SIG-M5 treated with dmso at 0.1 percent for 504 hours (cell line): ENCODE data around the gene SCARF2.
"Not testable (repeated sequence)": the region's sequence is repeated elsewhere in the genome, so short reads cannot be mapped to it uniquely, and the experiment has no call there.

Experiments used
- DNase-seq: peaks from one replicate; lab custom pipeline; 2025; ENCODE audit not compliant: unreplicated experiment; lab: John Stamatoyannopoulos, UW

Gene SCARF2

GRCh38 chr22:20437613-20438426 is at the start of gene SCARF2:
TSS of gene SCARF2 (minus strand) at chr22:20437825. CDS start at chr22:20437754, 71 bp downstream.
- no peak for DNase-seq

- no peak for DNase-seq
Observed at GRCh38 chr22:20486229-20486628, 48.6 kb upstream of the SCARF2 start.

GRCh38 chr22:20484948-20485683 is 47.5 kb upstream of the SCARF2 start:
- DNase-seq = no peak

GRCh38 chr22:20483771-20484170 is 46.1 kb upstream of the SCARF2 start:
- DNase-seq = no peak

DNA sequence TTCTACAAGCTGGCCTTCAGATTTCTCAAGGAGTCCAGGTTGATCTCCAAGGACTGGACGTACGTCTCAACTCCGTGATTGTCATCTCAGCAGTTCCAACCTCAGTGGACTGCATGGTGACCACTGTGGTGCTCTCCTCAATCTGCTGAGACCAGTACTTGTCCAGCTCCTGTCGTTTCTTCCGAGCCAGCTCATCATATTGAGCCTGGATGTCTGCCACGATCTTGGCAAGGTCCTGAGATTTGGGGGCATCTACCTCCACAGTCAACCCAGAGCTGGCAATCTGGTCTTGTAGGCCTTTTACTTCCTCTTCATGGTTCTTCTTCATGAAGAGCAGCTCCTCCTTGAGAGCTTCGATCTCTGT is 45.5 kb upstream of the SCARF2 start:
- not testable (repeated sequence) for DNase-seq

DNA sequence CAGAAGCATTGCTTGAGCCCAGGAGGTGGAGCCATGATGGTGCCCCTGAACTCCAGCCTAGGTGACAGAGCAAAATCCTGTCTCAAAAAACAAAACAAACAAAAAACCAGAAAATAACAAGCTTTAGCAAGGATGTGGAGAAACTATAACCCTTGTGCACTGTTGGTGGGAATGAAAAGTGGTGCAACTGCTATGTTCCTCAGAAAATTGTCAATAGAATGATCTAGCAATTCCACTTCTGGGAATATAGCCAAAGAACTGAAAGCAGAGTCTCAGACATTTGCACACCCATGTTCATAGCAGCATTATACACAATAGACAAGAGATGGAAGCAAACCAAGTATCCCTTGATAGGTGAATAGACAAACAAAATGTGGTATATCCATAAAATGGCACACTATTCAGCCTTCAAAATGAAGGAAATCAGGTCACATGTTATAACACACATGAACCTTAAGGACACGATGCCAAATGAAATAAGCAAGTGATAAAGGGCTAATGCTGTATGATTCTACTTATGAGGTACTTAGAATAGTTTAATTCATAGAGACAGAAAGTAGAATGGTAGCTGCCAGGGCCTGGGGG is 42.1 kb upstream of the SCARF2 start:
- DNase-seq = no peak

GRCh38 chr22:20478059-20478458 is 40.4 kb upstream of the SCARF2 start:
- not testable (repeated sequence) for DNase-seq

GRCh38 chr22:20475569-20475968 is 37.9 kb upstream of the SCARF2 start:
- DNase-seq = not testable (repeated sequence)

DNA sequence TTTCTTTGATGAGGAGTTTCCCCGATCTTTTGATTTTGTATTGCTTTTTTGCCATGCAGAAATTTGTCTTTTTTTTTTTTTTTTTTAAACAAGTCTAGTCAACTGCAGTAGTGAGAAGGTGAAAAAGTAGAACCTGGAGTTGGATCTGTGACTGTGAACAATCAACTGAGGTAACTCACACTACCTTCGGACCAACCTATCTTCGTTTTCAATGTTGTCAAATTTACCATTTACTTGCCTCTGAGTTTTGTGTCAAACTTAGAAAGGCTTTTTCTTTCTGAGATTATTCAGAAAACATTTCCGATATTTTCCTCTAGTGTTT is 37.5 kb upstream of the SCARF2 start:
- no peak for DNase-seq

- DNase-seq = no peak
Observed at GRCh38 chr22:20472629-20473442, 35.2 kb upstream of the SCARF2 start.

DNA sequence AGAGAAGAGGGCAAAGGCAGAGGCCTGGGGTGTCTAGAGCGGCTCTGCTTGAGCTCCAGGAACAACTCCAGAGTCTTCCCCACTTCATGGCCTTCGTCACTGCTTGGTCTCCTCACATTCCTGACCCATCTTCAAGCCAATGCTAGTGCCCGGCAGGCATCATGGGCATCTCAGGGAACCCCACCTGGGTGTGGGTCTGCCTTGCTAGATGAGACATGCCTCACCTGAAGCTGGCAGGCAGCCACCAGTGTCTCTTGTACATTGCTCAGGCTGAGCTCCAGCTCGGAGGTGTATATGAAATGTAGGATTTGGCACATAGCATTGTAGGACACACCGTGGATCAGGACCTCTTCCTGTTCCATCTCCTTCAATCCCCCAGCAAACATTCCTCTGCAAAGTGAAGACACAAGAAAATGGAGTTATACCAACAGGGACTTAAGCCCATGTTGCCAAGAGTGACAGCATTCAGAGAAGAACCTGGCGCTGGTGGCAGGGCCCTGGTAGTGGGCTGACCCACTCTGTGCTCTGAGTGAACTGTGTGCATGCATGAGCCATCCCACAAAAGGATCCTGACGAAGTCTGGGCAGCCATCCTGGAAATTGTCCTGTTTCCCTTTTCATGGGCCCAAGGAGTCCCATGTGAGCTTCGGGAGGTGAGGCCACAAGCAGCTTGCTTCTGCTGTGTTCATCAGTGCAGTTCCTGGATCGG is 33.7 kb upstream of the SCARF2 start:
- no peak for DNase-seq

DNA sequence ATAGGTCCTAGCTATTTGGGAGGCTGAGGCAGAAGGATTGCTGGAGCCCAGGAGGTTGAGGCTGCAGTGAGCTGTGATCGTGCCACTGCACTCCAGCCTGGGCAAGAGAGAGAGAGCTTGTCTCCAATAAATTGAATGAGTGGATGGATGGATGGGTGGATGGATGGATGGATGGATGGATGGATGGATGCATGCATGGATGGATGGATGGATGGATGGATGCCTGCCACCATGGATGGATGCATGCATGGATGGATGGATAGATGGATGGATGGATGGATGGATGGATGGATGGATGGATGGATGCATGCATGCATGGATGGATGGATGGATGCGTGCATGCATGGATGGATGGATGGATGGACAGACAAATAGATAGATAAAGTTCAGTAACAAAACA is 32.9 kb upstream of the SCARF2 start:
- DNase-seq = not testable (repeated sequence)

- DNase-seq = no peak
Observed at GRCh38 chr22:20469110-20469868, 31.7 kb upstream of the SCARF2 start.

GRCh38 chr22:20466659-20467379 is 29.2 kb upstream of the SCARF2 start:
- no peak for DNase-seq

- DNase-seq = no peak
Observed at GRCh38 chr22:20465759-20466077, 28.1 kb upstream of the SCARF2 start.

GRCh38 chr22:20464912-20465758 is 27.5 kb upstream of the SCARF2 start:
- DNase-seq = no peak

- no peak for DNase-seq
Observed at GRCh38 chr22:20464096-20464614, 26.5 kb upstream of the SCARF2 start.
